GM12874 (cell line): ENCODE data around the gene ARHGAP8.

Experiments used
- TF ChIP-seq, protein P1 (sequence below): IDR thresholded peaks from 2 replicates; pipeline ENCODE4 v1.5.1; 2011; ENCODE audit warnings: low read depth, mild to moderate bottlenecking, control low read depth, low read length, moderate library complexity; ENCODE audit not compliant: insufficient read depth

ARHGAP8 gene

GRCh38 chr22:44909241-44909640 is 156.9 kb downstream of the ARHGAP8 start:
- TF ChIP-seq, protein P1, sequence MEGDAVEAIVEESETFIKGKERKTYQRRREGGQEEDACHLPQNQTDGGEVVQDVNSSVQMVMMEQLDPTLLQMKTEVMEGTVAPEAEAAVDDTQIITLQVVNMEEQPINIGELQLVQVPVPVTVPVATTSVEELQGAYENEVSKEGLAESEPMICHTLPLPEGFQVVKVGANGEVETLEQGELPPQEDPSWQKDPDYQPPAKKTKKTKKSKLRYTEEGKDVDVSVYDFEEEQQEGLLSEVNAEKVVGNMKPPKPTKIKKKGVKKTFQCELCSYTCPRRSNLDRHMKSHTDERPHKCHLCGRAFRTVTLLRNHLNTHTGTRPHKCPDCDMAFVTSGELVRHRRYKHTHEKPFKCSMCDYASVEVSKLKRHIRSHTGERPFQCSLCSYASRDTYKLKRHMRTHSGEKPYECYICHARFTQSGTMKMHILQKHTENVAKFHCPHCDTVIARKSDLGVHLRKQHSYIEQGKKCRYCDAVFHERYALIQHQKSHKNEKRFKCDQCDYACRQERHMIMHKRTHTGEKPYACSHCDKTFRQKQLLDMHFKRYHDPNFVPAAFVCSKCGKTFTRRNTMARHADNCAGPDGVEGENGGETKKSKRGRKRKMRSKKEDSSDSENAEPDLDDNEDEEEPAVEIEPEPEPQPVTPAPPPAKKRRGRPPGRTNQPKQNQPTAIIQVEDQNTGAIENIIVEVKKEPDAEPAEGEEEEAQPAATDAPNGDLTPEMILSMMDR, result no peak
